Measurements from ENCODE around the gene FLNB. TPM values are rescaled to one million over a fixed set of nuclear protein-coding genes. Genes with fewer than 3 reads are reported as not detected.

FLNB gene
- total and polyA plus RNA-seq, 9 of the 15 experiments (the other 6 are each of a cell fraction or from before 2014, with no cell fraction given) = 9.4 to 48.1 (median 25.6) TPM

GRCh38 chr3:58202917-58203360 is 194.7 kb downstream of the FLNB start:
- TF ChIP-seq, protein P1, sequence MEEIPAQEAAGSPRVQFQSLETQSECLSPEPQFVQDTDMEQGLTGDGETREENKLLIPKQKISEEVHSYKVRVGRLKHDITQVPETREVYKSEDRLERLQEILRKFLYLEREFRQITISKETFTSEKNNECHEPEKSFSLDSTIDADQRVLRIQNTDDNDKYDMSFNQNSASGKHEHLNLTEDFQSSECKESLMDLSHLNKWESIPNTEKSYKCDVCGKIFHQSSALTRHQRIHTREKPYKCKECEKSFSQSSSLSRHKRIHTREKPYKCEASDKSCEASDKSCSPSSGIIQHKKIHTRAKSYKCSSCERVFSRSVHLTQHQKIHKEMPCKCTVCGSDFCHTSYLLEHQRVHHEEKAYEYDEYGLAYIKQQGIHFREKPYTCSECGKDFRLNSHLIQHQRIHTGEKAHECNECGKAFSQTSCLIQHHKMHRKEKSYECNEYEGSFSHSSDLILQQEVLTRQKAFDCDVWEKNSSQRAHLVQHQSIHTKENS (CRISPR knock-in tag; IDR thresholded peaks at IDR 0.05) = no peak
- TF ChIP-seq FOS (IDR thresholded peaks at IDR 0.05; ENCODE audit: extremely low read depth, insufficient read length) (no peak), UBTF (IDR thresholded peaks at IDR 0.05; ENCODE audit: borderline replicate concordance in 1 of 2, low read depth in 2 of 2, low read length in 2 of 2) (no peak), ZNF384 (IDR thresholded peaks at IDR 0.05; ENCODE audit: low read depth, low read length) (no peak), NCOR1 (IDR thresholded peaks at IDR 0.05) (no peak), DDX20 (tag; IDR thresholded peaks at IDR 0.05; ENCODE audit: low read depth) (no peak), TAF7 (tag; IDR thresholded peaks at IDR 0.05) (no peak), POLR2AphosphoS2 (IDR thresholded peaks at IDR 0.05; ENCODE audit: low read length) (no peak), MLLT1 (IDR thresholded peaks at IDR 0.05) (no peak), CAMTA2 (CRISPR knock-in tag; conservative IDR thresholded peaks at IDR 0.05) (no peak), NR2C2 (CRISPR knock-in tag; IDR thresholded peaks at IDR 0.05) (no peak), NR2C2 (tag; IDR thresholded peaks at IDR 0.05) (no peak)
- DNase-seq (ENCODE audit: extremely low read depth in 1 of 4, low spot score in 3 of 4) = no peak
- Histone ChIP-seq H3K4me2 (ENCODE audit: insufficient read depth, low read length) (no peak overlapping the region), H3K36me3 (ENCODE audit: control insufficient read depth, insufficient read depth, low read length) (no peaks in the 10 kb centered on the region), H3K27ac (ENCODE audit: extremely low read depth, low read depth, low read length) (no peak overlapping the region), H3K4me1 (replicated peaks in 1 of 2; ENCODE audit: control insufficient read depth in 2 of 2, insufficient read depth in 2 of 2, low read length in 2 of 2) (no peaks in the 10 kb centered on the region), H4K20me1 (replicated peaks; ENCODE audit: control insufficient read depth, insufficient read depth, low read length) (no peaks in the 10 kb centered on the region), H3K9ac (ENCODE audit: insufficient read depth in 1 of 2, low read depth in 2 of 2, low read length in 2 of 2) (no peak overlapping the region), H3K9me1 (ENCODE audit: control insufficient read depth, insufficient read depth, low read length) (no peaks in the 10 kb centered on the region), H3K9me3 (replicated peaks; ENCODE audit: control insufficient read depth, insufficient read depth, low read depth, low read length) (no peaks in the 10 kb centered on the region), H2AFZ (ENCODE audit: low read depth, low read length) (no peak overlapping the region), H3K4me3 (no peak overlapping the region), H3K79me2 (ENCODE audit: control insufficient read depth, insufficient read depth, low read length) (no peaks in the 10 kb centered on the region), H3K27me3 (ENCODE audit: control insufficient read depth in 2 of 2, insufficient read depth in 2 of 2, low read length in 2 of 2) (peaks cover 6 to 39% of the 10 kb centered on the region in 2 experiments; a peak in 4 of 5 replicates)
- 39% methylated on average over 6 of the region's 9 CpGs for WGBS (ENCODE audit: insufficient coverage, low coverage, missing lambda C conversion rate)
- BruUV-seq (replicated peaks) = no TSS peak
- in situ Hi-C loops (cut with MboI) (no loop called here), intact Hi-C loops (cut with micrococcal nuclease) (no loop called here)
- CTCF ChIA-PET (ENCODE audit: low intra/inter-chr PET ratio) = no interaction called here
- POLR2A ChIA-PET = no interaction called here
- no peak for ATAC-seq
- no peak for FAIRE-seq

Measured in K562 (cell line).